NCI-H2171 treated with DMSO at 0.1 percent for 48 hours (cell line): ENCODE results near the gene PSME1.
"Not testable (repeated sequence)": the region's sequence is repeated elsewhere in the genome, so short reads cannot be mapped to it uniquely, and the experiment has no call there.

ENCODE experiments used
- DNase-seq: peaks from one replicate; lab custom pipeline; 2025; lab: John Stamatoyannopoulos, UW

Gene PSME1

DNA sequence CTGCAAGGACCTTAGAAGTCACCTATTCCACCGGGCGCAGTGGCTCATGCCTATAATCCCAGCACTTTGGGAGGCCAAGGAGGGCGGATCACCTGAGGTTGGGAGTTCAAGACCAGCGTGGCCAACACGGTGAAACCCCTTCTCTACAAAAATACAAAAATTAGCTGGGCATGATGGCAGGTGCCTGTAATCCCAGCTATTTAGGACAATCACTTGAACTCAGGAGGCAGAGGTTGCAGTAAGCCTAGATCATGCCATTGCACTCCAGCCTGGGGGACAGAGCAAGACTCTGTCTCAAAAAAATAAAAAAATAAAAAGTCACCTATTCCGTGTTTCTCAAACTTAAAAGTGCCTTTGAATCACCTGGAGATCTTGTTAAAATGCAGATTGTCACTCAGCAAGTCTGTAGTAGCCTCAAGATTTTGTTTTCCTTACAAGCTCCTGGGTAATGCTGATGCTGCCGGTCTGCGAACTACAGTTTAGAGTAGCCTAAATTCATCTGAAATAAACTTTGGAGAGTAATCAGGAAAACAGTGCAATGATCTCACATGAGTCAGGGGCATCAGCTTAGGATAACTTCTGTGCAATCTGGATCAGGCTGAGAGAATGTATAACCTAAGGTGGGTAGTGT, 30.3 kb upstream of the PSME1 start:
- DNase-seq = not testable (repeated sequence)

DNA sequence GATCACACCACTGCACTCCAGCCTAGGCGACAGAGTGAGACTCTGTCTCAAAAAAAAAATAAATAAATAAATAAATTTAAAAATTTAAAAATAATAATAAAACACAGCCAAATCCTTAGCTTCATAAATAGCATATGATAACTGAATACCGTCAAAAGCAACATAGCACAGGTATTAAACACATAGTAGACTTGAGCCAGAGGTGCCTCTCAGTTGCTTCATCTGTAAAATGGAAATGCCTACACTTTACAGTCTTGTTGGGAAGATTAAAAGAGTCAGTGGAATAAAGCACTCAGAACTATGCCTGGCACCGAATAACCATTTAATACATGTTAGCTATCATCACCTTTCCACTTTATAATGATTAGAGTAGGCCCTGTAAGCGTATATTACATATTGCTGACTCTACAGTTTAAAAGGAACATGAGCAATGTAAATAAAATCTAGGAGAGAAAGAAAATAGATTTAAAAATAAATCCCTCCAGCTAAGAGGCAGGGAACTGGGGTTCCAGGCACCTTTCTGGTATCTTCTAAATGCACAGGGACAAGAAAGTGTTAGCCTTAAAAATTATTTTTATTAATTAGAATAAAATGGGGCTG, 29.2 kb upstream of the PSME1 start:
- DNase-seq = no peak

DNA sequence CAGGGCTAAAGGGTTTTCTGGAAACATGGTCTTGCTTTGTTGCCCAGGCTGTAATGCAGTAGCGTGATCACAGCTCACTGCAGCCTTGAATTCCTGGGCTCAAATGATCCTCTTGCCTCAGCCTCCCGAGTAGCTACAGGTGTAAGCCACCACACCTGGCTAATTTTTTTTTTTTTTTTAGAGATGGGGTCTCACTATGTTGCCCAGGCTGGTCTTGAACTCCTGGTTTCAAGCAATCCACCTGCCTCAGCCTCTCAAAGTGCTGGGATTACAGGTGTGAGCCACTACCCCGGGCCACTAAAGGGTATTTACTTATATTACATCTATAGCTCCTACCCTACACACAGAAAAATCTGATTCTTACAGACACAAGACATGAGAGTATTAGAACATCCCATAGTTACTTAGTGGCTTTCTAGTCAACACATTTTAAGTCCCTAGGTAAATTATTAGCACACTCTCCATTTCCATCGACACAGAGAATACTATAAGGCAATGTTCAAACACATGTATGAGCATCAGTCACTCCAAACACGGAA, 27.6 kb upstream of the PSME1 start:
- no peak for DNase-seq

DNA sequence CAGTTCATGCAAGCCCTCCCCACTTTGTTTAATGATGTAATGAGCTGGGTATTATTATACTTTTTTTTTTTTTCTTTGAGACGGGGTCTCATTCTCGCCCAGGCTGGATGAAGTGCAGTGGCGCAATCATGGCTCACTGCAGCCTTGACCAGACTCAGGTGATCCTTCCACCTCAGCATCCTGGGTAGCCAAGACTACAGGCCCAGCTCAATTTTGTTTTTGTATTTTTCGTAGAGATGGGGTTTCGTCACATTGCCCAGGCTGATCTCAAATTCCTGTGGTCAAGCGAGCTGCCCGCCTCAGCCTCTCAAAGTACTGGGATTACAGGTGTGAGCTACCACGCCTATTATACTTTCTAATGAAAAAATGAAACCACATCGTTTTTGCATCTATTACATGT, 25.9 kb upstream of the PSME1 start:
- no peak for DNase-seq

GRCh38 chr14:24110523-24110922, 25.5 kb upstream of the PSME1 start:
- DNase-seq = no peak

DNA sequence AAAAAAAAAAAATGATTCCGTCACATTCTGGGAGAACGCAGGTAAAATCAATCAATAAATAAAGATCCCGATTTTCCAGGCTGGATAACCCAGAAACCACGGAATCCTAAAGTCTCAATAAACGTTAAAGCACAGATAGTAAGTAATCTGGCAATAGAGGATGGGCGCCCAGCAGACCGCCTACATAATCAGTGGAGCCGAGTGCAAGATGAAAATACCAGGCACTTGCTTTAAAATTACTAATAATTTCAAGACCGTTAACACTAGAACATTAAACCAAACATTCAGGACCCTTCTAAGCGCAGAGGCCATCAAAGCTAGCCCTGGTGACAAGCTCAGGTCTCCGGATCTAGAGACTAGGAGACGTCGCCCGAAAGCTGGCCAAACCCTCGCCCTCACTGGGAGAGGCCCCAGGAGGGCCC, 22.6 kb upstream of the PSME1 start:
- no peak for DNase-seq

GRCh38 chr14:24113801-24114531, 22.0 kb upstream of the PSME1 start:
- peak; percentile 93 for DNase-seq

- peak; percentile 100 for DNase-seq
These were observed 21.2 kb upstream of the PSME1 start, which contains the start of the genes DCAF11 and NRL for GRCh38 chr14:24114532-24115421. Gene DCAF11, plus strand, starts transcription at chr14:24114777. Its CDS starts 818 bp downstream, at chr14:24115595. Gene NRL, minus strand, starts transcription at chr14:24114949. Its CDS starts 32,101 bp downstream, at chr14:24082848.

DNA sequence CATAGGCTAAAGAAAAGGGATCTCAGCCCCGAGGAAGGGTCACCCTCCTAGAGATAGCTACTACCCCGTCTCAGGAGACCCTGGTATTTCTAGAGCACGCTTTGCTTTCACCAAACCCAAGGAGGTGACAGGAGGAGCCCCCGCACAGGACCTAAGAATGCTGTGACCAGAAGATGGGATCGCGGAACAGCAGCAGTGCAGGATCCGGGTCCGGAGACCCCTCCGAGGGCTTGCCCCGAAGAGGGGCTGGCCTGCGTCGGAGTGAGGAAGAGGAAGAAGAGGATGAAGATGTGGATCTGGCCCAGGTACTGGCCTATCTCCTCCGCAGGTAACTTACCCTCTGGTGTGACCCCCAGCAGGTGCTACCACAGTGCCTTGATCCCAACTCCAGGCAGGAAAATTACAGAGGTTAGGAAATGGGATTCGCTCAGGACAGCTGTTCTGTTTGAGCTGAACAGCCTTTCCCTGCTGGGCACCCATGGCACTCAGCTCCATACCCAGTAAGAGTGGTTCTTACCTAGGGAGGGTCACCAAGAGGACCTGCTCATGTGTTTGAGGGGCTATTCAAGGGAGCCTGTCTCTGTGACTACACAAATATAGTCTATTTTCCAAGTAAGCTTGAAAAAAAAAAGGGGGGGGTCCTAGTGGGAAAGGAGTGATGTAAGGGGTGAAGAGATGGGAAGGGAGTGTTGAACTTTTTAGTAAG, 20.4 kb upstream of the PSME1 start:
- DNase-seq = no peak

DNA sequence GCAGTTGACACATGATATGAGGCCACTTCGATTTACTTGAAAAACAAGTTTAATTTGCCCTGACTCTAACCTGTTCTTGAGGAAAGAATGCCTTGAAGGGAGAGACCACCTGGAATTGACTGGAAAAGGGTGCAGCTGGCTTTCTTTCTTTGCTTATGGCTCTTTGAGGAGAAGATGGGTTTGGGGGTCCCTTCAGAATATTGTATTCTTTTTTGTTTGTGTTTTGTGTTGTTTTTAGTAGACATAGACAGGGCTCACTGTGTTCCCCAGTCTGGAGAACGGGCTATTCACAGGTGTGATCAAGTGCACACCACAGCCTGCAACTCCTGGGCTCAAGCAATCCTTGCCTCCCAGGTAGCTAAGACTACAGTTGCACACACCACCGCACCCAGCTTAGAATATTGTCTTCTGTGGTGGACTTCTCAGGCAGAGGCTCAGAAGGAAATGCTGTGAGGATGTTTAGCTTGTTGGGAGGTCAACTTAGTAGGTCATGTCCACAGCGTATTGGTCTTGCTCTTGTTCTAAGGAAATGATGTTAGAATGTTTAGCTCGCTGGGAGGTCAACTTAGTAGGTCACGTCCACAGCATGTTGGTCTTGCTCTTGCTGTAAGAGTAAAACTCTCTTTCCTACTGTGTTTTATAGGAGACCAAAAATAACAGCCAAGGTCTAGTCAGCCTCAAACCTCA, 19.7 kb upstream of the PSME1 start:
- no peak for DNase-seq

GRCh38 chr14:24117179-24117578, 18.8 kb upstream of the PSME1 start:
- DNase-seq = no peak

DNA sequence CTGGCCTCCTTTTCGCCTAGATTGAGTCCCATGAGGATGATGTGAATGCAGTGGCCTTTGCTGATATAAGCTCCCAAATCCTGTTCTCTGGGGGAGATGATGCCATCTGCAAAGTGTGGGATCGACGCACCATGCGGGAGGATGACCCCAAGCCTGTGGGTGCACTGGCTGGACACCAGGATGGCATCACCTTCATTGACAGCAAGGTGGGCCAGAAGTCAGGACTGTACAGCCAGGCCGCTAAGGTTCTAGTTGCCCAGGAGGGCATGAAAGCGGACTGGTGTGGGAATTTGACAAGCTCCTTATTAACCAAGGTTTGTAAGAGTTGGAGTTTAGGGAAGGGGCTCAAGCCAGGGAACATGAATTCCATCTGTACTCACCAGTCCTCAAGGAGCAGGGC, 16.3 kb upstream of the PSME1 start:
- DNase-seq = no peak

- no peak for DNase-seq
These were observed 14.8 kb upstream of the PSME1 start for GRCh38 chr14:24121210-24121609.

- no peak for DNase-seq
These were observed 13.6 kb upstream of the PSME1 start for GRCh38 chr14:24122416-24122815.

DNA sequence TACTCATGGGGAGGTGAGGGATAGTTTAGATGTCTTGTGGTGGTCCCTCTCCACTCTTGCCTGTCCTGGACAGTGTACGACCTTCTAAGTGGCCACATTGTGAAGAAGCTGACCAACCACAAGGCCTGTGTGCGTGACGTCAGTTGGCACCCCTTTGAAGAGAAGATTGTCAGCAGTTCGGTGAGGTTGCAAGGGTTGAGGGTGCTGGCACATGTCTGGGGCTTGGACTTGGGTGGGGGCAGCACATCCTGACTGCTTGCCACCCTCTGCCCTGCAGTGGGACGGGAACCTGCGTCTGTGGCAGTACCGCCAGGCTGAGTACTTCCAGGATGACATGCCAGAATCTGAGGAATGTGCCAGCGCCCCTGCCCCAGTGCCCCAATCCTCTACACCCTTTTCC, 13.1 kb upstream of the PSME1 start:
- no peak for DNase-seq

DNA sequence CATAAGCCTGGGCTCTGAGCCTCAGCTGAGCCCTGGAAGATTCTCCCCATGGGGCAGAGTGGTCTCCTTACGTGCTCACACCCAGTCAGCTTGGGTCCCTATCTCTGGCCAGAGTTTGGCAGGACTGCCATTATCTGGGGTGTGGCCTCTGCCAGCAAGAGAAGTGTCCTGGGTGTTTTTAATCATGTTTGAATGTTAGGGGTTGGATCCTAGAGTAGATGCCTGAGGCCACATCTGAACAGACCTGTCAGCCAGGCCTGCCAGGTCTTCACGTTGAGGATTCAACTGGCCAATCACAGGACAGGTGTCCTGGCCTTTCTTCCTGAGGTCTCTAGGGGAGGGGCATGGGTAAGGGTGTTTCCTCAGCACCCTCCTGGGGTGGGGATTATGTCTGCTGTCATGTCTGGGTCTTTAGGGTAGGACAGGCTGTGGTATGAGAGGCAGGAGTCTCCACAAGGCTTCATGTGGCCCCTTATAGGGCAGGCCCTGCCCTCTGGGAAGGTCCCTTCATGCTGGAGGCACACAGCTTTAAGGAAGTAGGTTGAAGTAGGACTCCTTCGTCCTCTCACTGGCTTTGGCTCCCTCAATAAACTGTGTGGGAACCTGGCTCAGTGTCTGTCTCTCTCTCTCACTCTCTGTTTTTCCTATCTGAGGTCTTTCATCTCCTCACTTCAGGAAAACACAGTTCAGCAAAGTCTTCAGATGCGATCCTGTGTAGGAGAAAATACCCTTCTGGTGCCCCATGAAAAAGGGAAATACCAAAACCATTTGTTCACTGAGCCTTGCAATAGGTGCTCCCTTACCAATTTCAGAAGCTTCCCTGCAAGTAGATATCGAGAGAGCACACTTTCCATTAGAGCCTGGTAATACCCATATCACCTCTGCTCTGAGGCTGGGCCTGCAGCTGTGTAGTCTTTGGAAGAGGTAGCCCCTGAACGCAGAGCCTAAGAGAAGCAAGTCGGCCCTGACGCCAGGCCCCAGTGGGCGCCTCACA, 12.3 kb upstream of the PSME1 start:
- no peak for DNase-seq

DNA sequence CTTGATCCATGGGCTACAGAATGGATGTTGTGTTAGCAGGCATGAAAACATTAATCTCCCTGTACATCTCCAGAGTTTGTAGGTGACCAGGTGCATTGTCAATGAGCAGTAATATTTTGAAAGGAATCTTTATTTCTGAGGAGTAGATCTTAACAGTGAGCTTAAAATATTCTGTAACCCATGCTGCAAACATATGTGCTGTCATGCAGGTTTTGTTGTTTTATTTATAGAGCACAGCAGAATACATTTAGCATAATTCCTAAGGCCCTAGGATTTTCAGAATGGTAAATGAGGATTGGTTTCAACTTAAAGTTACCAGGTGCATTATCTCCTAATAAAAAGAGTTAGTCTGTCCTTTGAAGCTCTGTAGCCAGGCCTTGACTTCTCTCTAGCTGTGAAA, 9.1 kb upstream of the PSME1 start:
- DNase-seq = no peak

DNA sequence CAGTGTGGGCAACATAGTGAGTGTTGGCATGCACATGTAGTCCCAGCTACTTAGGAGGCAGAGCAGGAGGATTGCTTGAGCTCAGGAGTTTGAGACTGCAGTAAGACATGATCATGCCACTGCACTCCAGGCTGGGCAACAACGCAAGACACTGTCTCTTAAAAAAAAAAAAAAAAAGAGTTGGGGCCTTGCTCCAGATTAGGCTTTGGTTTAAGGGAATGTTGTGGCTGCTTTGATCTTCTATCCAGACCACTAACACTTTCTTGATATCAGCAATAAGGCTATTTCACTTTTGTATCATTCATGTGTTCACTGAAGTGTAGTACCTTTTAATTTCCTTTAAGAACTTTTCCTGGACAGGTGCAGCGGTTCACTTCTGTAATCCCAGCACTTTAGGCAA, 8.3 kb upstream of the PSME1 start:
- no peak for DNase-seq

GRCh38 chr14:24129410-24129998, 6.5 kb upstream of the PSME1 start:
- no peak for DNase-seq
